ENCODE results near the gene METTL2B.

The METTL2B gene, protein sequence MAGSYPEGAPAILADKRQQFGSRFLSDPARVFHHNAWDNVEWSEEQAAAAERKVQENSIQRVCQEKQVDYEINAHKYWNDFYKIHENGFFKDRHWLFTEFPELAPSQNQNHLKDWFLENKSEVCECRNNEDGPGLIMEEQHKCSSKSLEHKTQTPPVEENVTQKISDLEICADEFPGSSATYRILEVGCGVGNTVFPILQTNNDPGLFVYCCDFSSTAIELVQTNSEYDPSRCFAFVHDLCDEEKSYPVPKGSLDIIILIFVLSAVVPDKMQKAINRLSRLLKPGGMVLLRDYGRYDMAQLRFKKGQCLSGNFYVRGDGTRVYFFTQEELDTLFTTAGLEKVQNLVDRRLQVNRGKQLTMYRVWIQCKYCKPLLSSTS

DNA sequence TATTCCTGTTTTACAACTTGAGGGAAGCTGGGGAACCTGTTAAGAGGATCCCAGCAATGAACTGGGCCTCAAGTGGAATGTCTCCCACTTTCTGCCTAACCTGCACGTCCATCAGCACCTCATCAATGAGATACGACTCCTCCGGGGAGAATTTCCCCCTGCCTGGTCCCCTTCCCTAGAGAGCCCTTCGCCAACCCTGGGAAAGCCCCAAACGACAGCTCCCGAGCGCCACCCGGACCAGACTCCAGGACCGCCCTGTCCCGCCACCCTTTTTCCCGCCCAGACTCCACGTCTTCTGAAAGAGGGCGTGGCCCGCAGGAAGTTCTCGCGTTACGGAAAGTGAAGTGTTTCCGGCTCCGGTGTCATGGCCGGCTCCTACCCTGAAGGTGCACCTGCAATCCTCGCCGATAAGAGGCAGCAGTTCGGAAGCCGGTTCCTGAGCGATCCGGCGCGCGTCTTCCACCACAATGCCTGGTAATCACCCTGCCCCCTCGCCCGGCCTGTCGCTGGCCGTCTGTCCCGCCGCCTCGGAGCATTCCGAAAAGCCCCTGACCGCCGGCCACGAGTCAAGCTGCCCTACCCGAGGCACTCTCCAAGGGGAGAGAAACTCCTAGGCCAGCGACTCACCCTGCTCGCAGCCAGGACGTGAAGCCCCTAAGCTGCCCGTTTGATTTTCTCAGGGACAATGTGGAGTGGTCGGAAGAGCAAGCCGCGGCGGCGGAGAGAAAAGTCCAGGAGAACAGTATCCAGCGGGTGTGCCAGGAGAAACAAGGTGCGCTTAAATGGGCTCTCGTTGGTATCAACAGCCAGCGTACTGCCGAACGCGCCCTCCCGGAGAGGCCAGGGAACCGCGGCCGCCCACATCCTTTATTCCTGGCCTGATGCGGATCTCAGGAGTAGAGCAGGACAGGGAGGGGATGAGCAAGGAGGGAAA lies at the start of gene METTL2B:
Gene METTL2B (plus strand): TSS at position 347 of the 934 bp plus-strand sequence. CDS start 18 bp downstream, at position 365.
- DNase-seq, result peak; percentile 93 to 94

GRCh38 chr7:128427289-128427891 lies 49.2 kb upstream of the METTL2B start:
- peak; percentile 32 to 41 for DNase-seq

DNA sequence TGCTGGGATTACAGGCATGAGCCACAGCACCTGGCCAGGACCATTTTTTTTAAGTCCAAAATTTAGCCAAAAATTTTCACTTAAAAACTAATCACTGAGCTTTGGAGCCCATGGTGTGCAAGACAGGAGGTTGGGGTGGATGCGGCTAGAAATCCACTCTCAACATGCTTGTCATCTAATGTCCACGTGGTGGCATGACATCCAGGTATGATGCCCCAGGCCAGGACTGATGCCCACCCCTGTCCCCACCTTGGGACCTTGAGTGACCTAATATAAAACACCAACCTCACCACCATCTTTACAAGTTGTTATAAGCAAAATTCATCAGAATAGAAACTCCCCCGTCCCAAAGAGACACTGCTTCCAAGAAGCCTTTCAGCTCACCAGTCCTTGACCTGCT lies 46.3 kb upstream of the METTL2B start:
- no peak for DNase-seq

GRCh38 chr7:128431221-128431620 lies 45.3 kb upstream of the METTL2B start:
- no peak for DNase-seq

GRCh38 chr7:128431754-128432153 lies 44.8 kb upstream of the METTL2B start:
- DNase-seq, result no peak

DNA sequence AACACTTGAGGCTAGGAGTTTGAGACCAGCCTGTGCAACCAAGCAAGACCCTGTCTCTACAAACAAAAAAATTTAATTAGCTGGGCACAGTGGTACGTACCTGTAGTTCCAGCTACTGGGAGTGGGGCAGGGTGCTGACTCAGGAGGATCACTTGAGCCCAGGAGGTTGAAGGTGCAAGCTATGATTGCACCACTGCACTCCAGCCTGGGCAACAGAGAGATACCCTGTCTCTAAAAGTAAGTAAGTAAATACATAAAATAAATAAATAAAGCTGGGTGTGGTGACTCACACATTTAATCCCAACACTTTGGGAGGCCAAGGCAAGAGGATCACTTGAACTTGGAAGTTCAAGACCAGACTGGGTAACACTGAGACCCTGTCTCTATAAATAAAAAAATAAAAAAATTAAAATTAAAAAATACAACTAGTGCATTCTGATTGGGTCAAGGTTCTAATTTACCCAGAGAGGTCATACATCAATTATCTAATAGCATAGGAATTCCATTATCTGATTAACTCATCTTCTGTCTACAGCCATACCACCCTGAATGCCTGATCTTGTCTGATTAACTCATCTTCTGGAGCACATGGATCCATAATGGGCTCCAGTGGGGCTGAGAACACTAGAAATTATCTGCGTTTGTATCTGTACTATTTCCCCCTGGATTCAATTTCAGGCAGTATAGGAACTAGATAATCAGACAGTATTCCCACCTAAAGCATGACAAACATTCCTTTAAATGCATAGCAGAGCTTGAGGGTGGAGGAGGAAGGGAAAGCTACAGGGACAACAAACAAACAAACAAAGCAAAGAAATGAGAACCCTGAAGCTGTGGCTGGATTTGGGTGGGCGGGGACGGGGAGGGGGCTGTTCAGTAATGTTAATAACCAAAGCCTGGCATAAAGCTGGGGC lies 41.9 kb upstream of the METTL2B start:
- no peak for DNase-seq

GRCh38 chr7:128435327-128435686 lies 41.2 kb upstream of the METTL2B start:
- DNase-seq, result no peak

DNA sequence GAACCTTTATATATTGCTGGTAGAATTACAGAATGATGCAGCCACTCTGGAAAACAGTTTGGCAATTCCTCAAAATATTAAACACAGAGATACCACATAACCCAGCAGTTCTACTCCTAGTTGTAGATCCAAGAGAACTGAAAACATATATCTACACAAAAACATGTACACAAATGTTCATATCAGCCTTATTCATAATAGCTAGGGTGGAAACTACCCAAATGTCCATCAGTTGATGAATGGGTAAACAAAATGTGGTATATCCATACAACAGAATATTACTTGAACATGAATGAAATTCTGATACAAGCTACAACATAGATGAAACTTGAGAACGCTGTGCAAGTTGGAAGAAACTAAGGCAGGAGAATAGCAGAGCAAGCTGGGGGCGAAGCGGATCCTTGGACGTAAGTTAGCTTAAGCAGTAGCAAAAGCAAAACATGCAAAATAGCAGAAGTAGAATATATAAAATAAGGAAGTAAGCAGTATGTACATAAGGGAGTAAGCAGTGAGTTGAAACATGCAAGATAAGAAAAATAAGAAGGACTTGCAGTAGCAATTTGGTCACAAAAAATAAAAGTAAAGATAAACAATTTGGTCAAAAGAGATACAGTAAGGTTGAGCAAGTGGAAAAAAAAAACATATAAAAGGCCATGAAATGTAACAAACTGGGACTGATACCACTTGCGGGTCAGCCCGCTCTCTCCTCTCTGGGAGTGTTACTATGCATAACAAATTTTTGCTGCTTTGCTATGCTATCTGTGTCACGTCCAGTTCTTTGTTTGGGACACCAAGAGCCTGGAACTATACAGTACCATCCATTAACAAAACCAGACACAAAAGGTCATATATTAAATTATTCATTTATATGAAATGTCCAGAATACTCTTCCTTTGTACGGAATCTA lies 38.9 kb upstream of the METTL2B start:
- no peak for DNase-seq

DNA sequence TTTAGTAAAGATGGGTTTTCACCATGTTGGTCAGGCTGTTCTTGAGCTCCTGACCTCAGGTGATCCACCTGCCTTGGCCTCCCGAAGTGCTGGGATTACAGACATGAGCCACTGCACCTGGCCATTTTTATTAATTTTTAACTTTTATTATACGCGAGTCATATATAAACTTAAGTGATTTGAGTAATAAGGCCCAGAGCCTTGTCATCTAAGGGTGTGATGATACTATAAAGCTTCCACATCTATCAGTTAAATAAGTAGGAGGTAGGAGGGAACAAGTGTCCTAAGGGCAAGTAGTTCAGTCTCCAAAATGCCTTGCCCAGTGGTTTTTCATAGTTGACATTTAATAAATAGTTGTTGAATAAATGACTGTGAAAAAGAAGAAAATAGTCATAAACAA lies 34.2 kb upstream of the METTL2B start:
- no peak for DNase-seq

DNA sequence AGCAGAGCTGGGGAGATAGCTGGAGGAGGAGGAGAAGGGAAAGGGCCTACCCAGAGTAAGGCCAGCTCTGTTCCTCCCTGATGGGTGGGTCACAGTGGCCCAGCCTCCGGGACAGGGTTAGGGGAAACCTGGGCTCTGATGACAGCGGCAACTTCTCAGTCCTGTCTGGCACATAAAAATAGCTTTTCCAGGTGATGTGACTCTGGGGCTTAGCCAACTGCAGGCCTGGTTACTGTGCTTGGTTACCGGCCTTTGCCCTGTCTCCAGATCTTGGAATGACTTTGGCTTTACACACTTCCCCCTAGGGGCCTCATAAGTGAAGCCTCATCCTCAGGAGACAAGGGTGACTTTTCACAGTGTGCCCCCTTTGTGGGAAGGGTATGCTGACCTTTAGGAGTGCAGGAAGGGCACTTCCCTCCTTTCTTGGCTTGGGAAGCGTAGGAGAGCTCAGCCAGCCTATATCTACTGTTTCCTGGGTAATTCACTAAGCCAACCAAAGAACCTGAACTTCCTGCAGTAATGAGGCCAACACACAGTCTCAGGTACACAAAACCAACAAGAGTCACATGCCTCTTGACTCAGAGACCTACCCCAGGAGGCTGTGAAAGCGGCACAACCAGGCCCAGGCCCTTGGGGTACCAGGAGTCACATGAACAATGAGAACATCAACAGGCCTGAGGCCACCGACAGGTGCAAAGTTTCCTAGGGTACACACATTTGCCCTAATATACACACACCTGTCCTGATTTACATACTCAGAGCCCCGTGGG lies 32.5 kb upstream of the METTL2B start:
- peak in 1 of 2 experiments; percentile 21 for DNase-seq

GRCh38 chr7:128446306-128446705 lies 30.2 kb upstream of the METTL2B start:
- DNase-seq, result no peak

DNA sequence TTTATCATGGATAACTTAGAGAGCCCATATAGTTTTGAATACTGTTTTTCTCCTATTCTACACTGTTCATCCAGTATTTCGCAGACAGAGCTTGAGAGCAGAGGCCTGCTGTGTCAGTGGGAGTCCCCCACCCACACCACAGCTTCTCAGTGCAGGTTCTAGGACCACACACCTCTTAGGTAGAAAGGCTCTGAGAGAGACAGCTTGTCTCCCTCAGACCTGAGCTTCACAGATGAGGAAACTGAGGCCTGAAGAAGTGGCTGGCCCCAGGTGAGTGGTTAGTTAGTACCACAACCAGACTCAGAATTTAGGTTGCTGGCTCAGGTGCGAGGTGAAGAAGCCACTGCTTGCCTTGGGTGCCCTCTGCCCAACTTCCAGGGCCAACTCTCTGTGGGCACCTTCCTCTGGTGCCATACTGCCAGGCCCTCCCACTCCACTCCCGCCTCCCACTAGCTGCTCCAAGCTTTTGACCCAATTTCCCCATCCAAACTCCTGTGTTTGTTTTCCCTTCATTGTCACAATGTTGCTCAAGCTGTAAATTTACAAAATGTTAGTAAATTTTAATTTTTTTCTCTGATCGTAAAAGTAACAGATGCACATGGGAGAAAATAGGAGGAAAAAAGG lies 28.5 kb upstream of the METTL2B start:
- DNase-seq, result no peak

GRCh38 chr7:128448751-128449302 lies 27.7 kb upstream of the METTL2B start:
- DNase-seq, result no peak

DNA sequence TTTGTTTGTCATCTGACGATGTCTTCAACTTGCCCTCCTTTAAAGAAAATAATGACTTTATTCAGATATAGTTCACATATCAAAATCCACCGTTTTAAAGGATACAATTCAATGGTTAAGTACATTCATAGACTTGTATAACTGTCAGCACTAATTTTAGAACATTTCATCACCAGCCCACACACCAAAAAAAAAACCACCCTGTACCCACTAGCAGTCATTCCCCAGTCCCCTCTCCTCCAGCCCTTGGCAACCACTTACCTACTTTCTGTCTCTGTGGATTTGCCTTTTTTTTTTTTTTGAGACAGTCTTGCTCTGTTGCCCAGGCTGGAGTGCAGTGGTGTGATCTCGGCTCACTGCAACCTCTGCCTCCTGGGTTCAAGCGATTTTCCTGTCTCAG lies 26.1 kb upstream of the METTL2B start:
- DNase-seq, result no peak

DNA sequence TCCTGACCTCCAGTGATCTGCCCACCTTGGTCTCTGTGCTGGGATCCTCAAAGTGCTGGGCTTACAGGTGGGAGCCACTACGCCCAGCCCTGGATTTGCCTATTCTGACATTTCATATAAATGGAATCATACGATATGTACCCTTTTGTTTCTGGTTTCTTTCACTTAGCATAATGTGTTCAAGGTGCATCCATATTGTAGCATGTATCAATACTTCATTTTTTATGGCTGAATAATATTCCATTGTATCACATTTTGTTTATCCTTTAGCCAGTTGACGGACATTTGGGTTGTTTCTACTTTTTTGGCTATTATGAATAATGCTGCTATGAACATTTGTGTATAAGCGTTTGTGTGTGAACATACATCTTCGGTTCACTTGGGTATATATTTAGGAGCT lies 25.6 kb upstream of the METTL2B start:
- DNase-seq, result no peak

GRCh38 chr7:128452552-128452951 lies 24.0 kb upstream of the METTL2B start:
- no peak for DNase-seq

DNA sequence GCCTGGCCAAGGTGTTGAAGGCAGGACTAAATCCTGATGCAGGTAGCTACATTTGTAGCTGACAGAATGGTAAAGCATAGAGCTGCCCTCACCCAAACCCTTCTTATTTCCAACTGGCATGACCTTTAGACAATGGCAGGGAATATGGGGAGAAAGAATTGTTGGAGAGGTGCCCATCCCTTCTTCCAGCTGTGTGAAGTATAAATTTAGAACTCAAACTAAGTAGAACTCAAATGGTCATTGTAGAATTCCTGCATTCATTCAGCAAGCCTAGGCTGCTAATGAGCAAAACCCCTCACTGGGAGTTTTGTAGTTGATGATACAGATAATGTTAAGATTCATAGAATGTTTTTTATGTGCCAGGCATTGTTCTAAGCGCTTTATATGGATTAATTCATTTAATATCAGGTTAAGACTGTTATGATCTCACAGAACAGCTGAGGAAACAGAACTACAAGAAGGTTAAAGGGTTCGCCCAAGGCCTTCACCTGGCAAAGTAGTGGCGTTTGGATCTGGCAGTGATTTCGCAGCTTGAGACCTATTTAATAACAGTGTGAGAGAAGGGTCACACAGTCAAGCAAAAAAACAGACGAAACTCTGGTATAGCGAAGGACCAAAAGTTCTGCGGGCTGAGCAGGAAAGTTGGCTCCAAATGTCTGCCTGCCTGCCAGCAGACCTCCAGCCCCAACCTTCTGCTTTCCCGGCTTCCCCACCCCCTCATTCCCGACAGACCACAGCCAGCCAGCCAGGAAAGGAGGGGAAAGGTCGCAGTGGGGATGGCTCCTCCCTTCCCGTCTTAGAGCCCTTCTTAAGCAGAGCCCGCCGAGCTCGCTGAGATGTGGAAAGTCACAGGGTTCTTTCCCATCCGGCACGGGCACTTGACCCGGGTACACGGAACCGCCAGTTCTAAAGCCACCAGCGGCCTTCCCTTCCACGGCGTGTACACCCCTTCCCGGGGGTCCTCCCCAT lies 22.4 kb upstream of the METTL2B start:
- DNase-seq, result no peak

- DNase-seq, result no peak
These were observed 21.6 kb upstream of the METTL2B start for GRCh38 chr7:128454808-128455542.
